Brain microvascular endothelial cell (primary cell): ENCODE measurements around the gene ESPN.

Source experiments
- DNase-seq: peaks from one replicate; pipeline ENCODE4 v3.0.0-alpha.2; 2020
- H3K27ac ChIP-seq: fragments of 250-450 bp; sonication (Bioruptor Pico); 2 replicates; pipeline ENCODE4 v1.5.1; 2020; ENCODE audit warnings: mild to moderate bottlenecking, moderate library complexity
- H3K27me3 ChIP-seq: fragments of 250-450 bp; sonication (Bioruptor Pico); replicated peaks from 2 replicates; pipeline ENCODE4 v1.5.1; 2020; ENCODE audit warnings: mild to moderate bottlenecking
- H3K36me3 ChIP-seq: fragments of 250-450 bp; sonication (Bioruptor Pico); replicated peaks from 2 replicates; pipeline ENCODE4 v1.5.1; 2020; ENCODE audit warnings: mild to moderate bottlenecking
- H3K4me3 ChIP-seq: 2 replicates; pipeline ENCODE4 v1.5.1; 2011; ENCODE audit warnings: low read depth, mild to moderate bottlenecking, control low read depth, low read length, moderate library complexity
- CTCF ChIP-seq: IDR thresholded peaks from 2 replicates; pipeline ENCODE4 v1.5.1; 2011; ENCODE audit warnings: low read depth, mild to moderate bottlenecking, moderate library complexity, low read length, control low read depth, inconsistent platforms; ENCODE audit errors: missing control alignments
- in situ Hi-C: cut with HindIII; loops from 2 replicates; pipeline ENCODE4 v1.10.0; 2017; ENCODE audit warnings: low sequenced_read_pairs, low pct_ligation_motif_present

ESPN gene

GRCh38 chr1:6506210-6507036 lies 81.8 kb downstream of the ESPN start:
- Histone ChIP-seq H3K27me3 (no peaks in the 10 kb centered on the region), H3K36me3 (no peaks in the 10 kb centered on the region), H3K4me3 (no peak overlapping the region), H3K27ac (no peak overlapping the region)
- in situ Hi-C loops: no loop called here
- DNase-seq: no peak
- TF ChIP-seq CTCF: no peak

- Histone ChIP-seq H3K27ac (no peak overlapping the region), H3K36me3 (no peaks in the 10 kb centered on the region), H3K4me3 (no peak overlapping the region), H3K27me3 (no peaks in the 10 kb centered on the region)
- no peak for DNase-seq
- in situ Hi-C loops: no loop called here
- no peak for TF ChIP-seq CTCF
Measured at GRCh38 chr1:6507037-6507428, 82.5 kb downstream of the ESPN start.

- H3K27me3 ChIP-seq: no peaks in the 10 kb centered on the region
- no peak for DNase-seq
- no peak for TF ChIP-seq CTCF
- H3K27ac ChIP-seq: no peak overlapping the region
- no peak overlapping the region for H3K4me3 ChIP-seq
- no peaks in the 10 kb centered on the region for H3K36me3 ChIP-seq
- in situ Hi-C loops: no loop called here
Measured at GRCh38 chr1:6507461-6507911, 82.9 kb downstream of the ESPN start.

- in situ Hi-C loops: no loop called here
Measured at GRCh38 chr1:6508154-6508815, 83.7 kb downstream of the ESPN start.

GRCh38 chr1:6508816-6509189 lies 84.2 kb downstream of the ESPN start:
- no peak for DNase-seq
- Histone ChIP-seq H3K27me3 (no peaks in the 10 kb centered on the region), H3K36me3 (no peaks in the 10 kb centered on the region), H3K27ac (no peak overlapping the region), H3K4me3 (no peak overlapping the region)
- no peak for TF ChIP-seq CTCF
- in situ Hi-C loops: no loop called here

More at GRCh38 chr1:6508154-6508815, 83.7 kb downstream of the ESPN start:
- no peaks in the 10 kb centered on the region for H3K27me3 ChIP-seq
- H3K4me3 ChIP-seq: no peak overlapping the region
- no peak for TF ChIP-seq CTCF
- H3K36me3 ChIP-seq: no peaks in the 10 kb centered on the region
- no peak for DNase-seq
- no peak overlapping the region for H3K27ac ChIP-seq
